SU-DHL-6 (cell line): Measurements from ENCODE around the gene TSHZ2.

Experiments
- CTCF ChIP-seq: fragments of 200-600 bp; sonication (generic); IDR thresholded peaks from one replicate; pipeline ENCODE4 v1.5.1; 2017; ENCODE audit warnings: antibody characterized with exemption, mild to moderate bottlenecking, low read length, moderate library complexity; ENCODE audit not compliant: insufficient read depth, poor library complexity, severe bottlenecking
- EZH2phosphoT487 ChIP-seq: fragments of 200-600 bp; sonication (generic), shearing (Covaris generic); conservative IDR thresholded peaks from 2 replicates; pipeline ENCODE4 v1.6.1; 2018; ENCODE audit warnings: mild to moderate bottlenecking, antibody characterized with exemption, low read length, moderate library complexity, mixed read lengths

GRCh38 chr20:53088786-53089185 is 116.6 kb downstream of the TSHZ2 start:
- TF ChIP-seq CTCF: no peak
- no peak for TF ChIP-seq EZH2phosphoT487
